H1 (cell line): ENCODE measurements around the gene GOLIM4. TPM values are rescaled to one million over a fixed set of nuclear protein-coding genes. Genes with fewer than 3 reads are reported as not detected.

ENCODE experiments used
- ATF2 ChIP-seq: IDR thresholded peaks from 2 replicates; pipeline ENCODE4 v1.6.1; 2012; ENCODE audit warnings: low read length, inconsistent platforms
- BCL11A ChIP-seq, 2 experiments: IDR thresholded peaks; one replicate each; pipeline ENCODE4 v1.6.1; 2011; ENCODE audit warnings: low read depth in 2 of 2, low read length in 2 of 2, mild to moderate bottlenecking in 2 of 2
- HDAC2 ChIP-seq, 2 experiments: fragments of 300-600 bp in 1 of 2; sonication (generic) in 1 of 2; IDR thresholded peaks; 2 replicates each; pipeline ENCODE4 v1.6.1; 2011 to 2012; ENCODE audit warnings: low read depth in 2 of 2, low read length in 2 of 2, mild to moderate bottlenecking in 2 of 2, moderate library complexity in 2 of 2, borderline replicate concordance in 1 of 2, inconsistent platforms in 1 of 2
- ZNF274 ChIP-seq: IDR thresholded peaks from 2 replicates; pipeline ENCODE4 v1.7.0; 2012; ENCODE audit warnings: low read length, borderline replicate concordance; ENCODE audit errors: extremely low read depth
- polyA plus RNA-seq, 7 experiments: library from polyadenylated mRNA; depleted of rRNA in 3 of 7; stranded (reverse) in 5 of 7; unstranded in 2 of 7; fragments of >200 nt in 5 of 7; fragments of 200-250 nt in 2 of 7; gene quantifications; 1 replicate in 5 of 7; 2 replicates in 1 of 7; 4 replicates in 1 of 7; pipeline versions ENCODE4 v1.2.1 to v1.2.3, GENCODE V29; 2011 to 2013; ENCODE audit warnings: missing spikeins in 2 of 7, mixed read lengths in 2 of 7
- total RNA-seq: library from RNA; stranded (reverse); fragmentation: NEBNext Ultra II Directional; extraction: Animal tissue kit (Norgen Biotek cat#: 25700); gene quantifications from 2 replicates; pipeline ENCODE4 v1.2.1, GENCODE V29; 2021

The GOLIM4 gene
- total and polyA plus RNA-seq, 2 of the 8 experiments (the other 6 are each of a cell fraction or from before 2014, with no cell fraction given), result 5.6 to 29.7 TPM

DNA sequence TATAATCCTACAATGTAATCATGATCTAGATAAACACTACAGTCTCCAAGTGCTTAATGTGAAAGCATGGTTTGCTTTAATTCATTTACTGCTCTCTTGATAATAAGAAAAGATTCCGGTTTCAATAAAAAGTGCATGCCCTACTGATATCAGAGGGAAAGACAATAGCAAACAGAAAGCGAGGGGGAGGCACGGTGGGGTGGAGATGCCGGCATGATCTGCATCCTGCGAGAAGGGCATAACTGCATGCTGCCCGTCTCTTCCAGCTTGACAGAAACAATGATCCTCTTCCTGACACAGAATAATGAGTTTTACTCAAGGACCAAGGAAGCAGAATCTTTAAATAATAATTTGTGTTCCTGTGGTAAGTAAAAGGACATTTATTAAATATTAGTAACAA is 51.7 kb downstream of the GOLIM4 start (continued):
- TF ChIP-seq ZNF274 (no peak), HDAC2 (IDR thresholded peaks at IDR 0.05; ENCODE audit: borderline replicate concordance in 1 of 2, low read depth in 2 of 2, low read length in 2 of 2) (no peak), BCL11A (IDR thresholded peaks at IDR 0.05; ENCODE audit: low read depth in 2 of 2, low read length in 2 of 2) (no peak), ATF2 (no peak)
